ENCODE results near the gene DOCK4. TPM values are rescaled to one million over a fixed set of nuclear protein-coding genes. Genes with fewer than 3 reads are reported as not detected.

Gene DOCK4
- total RNA-seq, 1 experiment from 2014 or later, result 4.9 TPM

DNA sequence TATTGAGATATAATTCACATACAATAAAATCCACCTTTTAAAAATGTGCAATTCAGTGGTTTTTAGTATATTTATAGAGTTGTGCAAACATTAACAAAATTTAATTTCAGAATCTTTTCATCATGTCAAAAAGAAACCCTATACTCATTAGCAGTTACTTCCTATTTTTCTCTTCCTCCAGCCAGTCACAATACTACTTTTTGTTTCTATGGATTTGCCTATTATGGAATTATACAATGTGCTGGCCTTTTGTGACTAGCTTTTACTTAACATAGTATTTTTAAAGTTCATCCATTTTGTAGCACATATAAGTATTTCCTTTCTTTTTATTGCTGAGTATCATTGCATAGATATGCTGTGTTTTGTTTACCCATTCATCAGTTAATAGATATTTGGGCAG is 444.0 kb downstream of the DOCK4 start:
- Histone ChIP-seq H3K9ac (ENCODE audit: extremely low read depth, insufficient read length, low read length) (no peak overlapping the region), H4K20me1 (ENCODE audit: control insufficient read depth, insufficient read depth, insufficient read length) (no peaks in the 10 kb centered on the region), H3K4me2 (ENCODE audit: insufficient read depth, insufficient read length, low read length) (no peak overlapping the region), H2BK120ac (ENCODE audit: low read depth, low read length, poor library complexity, severe bottlenecking) (no peak overlapping the region), H2BK5ac (ENCODE audit: insufficient read length, low read length) (no peak overlapping the region), H2BK15ac (ENCODE audit: low read depth, low read length) (no peak overlapping the region), H3K18ac (ENCODE audit: insufficient read length, low read depth, low read length) (no peak overlapping the region), H3K79me1 (ENCODE audit: insufficient read depth, low read depth, low read length, poor library complexity, severe bottlenecking) (no peaks in the 10 kb centered on the region), H3K9me3 (ENCODE audit: control insufficient read depth, low read depth, low read length) (no peaks in the 10 kb centered on the region), H3K56ac (ENCODE audit: insufficient read length, low read depth, low read length) (no peak overlapping the region), H3K79me2 (ENCODE audit: insufficient read depth, low read length) (no peaks in the 10 kb centered on the region), H2BK12ac (ENCODE audit: insufficient read length, low read depth, low read length) (no peak overlapping the region), H4K8ac (replicated peaks; ENCODE audit: insufficient read length, low read depth, low read length) (no peak overlapping the region), H3K14ac (ENCODE audit: insufficient read depth, low read length) (no peak overlapping the region), H3K4ac (ENCODE audit: low read depth, low read length) (no peak overlapping the region), H3K27ac (ENCODE audit: insufficient read length, low read depth, low read length) (no peak overlapping the region), H3K23ac (ENCODE audit: insufficient read length, low read depth, low read length) (no peak overlapping the region), H4K5ac (ENCODE audit: insufficient read length, low read depth, low read length) (no peak overlapping the region), H3K4me1 (ENCODE audit: insufficient read depth, low read length) (no peaks in the 10 kb centered on the region), H2AFZ (ENCODE audit: low read length) (no peak overlapping the region), H2BK20ac (ENCODE audit: low read depth, low read length, poor library complexity, severe bottlenecking) (no peak overlapping the region), H4K91ac (ENCODE audit: insufficient read length, low read depth, low read length) (no peak overlapping the region), H3K23me2 (ENCODE audit: insufficient read length, low read depth, low read length, poor library complexity, severe bottlenecking) (no peaks in the 10 kb centered on the region), H3K27me3 (ENCODE audit: insufficient read depth, low read length) (no peaks in the 10 kb centered on the region), H2AK5ac (ENCODE audit: insufficient read length, low read length) (no peak overlapping the region), H3T11ph (ENCODE audit: low read length) (no peak overlapping the region)
- no peak overlapping the region for H3K27ac Mint-ChIP-seq
- no peak overlapping the region for H3K4me3 Mint-ChIP-seq
- TF ChIP-seq, protein P1, sequence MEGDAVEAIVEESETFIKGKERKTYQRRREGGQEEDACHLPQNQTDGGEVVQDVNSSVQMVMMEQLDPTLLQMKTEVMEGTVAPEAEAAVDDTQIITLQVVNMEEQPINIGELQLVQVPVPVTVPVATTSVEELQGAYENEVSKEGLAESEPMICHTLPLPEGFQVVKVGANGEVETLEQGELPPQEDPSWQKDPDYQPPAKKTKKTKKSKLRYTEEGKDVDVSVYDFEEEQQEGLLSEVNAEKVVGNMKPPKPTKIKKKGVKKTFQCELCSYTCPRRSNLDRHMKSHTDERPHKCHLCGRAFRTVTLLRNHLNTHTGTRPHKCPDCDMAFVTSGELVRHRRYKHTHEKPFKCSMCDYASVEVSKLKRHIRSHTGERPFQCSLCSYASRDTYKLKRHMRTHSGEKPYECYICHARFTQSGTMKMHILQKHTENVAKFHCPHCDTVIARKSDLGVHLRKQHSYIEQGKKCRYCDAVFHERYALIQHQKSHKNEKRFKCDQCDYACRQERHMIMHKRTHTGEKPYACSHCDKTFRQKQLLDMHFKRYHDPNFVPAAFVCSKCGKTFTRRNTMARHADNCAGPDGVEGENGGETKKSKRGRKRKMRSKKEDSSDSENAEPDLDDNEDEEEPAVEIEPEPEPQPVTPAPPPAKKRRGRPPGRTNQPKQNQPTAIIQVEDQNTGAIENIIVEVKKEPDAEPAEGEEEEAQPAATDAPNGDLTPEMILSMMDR (conservative IDR thresholded peaks at IDR 0.05), result no peak
- H3K36me3 Mint-ChIP-seq (ENCODE audit: insufficient read depth in 1 of 3, low read depth in 3 of 3), result peaks cover 0 to 20% (median 3%) of the 10 kb centered on the region in 3 experiments; a peak in 3 of 7 replicates
- H3K4me1 Mint-ChIP-seq, result peaks cover 4 to 8% of the 10 kb centered on the region in 2 experiments
- H3K27me3 Mint-ChIP-seq (ENCODE audit: low read depth), result peaks cover 2% of the 10 kb centered on the region; the same call in 1 of the 2 replicates
- no peak for DNase-seq
- no peaks in the 10 kb centered on the region for H3K9me3 Mint-ChIP-seq
